GM21390 (cell line): ENCODE data around the gene TCF4.
A peak's percentile ranks its signal among the peaks of the same experiment; 100 is the strongest.
"Not testable (repeated sequence)": the region's sequence is repeated elsewhere in the genome, so short reads cannot be mapped to it uniquely, and the experiment has no call there.

Experiments used
- ATAC-seq: cut with Tn5 transposase; IDR thresholded peaks from one replicate; pipeline ENCODE4 v1.9.1; 2021; ENCODE audit not compliant: unreplicated experiment

Gene TCF4

GRCh38 chr18:55479656-55480420 lies 108.2 kb downstream of the TCF4 start:
- no peak for ATAC-seq

GRCh38 chr18:55477860-55478581 lies 110.0 kb downstream of the TCF4 start:
- peak; percentile 15 for ATAC-seq

GRCh38 chr18:55477499-55477859 lies 110.5 kb downstream of the TCF4 start:
- ATAC-seq: peak; percentile 89

- ATAC-seq: no peak
Measured at GRCh38 chr18:55475916-55476315, 112.1 kb downstream of the TCF4 start.

GRCh38 chr18:55475467-55475866 lies 112.5 kb downstream of the TCF4 start:
- no peak for ATAC-seq

- no peak for ATAC-seq
Measured at GRCh38 chr18:55473560-55473959, 114.4 kb downstream of the TCF4 start.

GRCh38 chr18:55473058-55473457 lies 114.9 kb downstream of the TCF4 start:
- no peak for ATAC-seq

- no peak for ATAC-seq
Measured at GRCh38 chr18:55470826-55471225, 117.2 kb downstream of the TCF4 start.

- ATAC-seq: not testable (repeated sequence)
Measured at GRCh38 chr18:55469134-55469533, 118.9 kb downstream of the TCF4 start.

- ATAC-seq: no peak
Measured at GRCh38 chr18:55466789-55467188, 121.2 kb downstream of the TCF4 start.

GRCh38 chr18:55465313-55465712 lies 122.7 kb downstream of the TCF4 start:
- no peak for ATAC-seq

GRCh38 chr18:55464581-55464980 lies 123.4 kb downstream of the TCF4 start:
- no peak for ATAC-seq

- ATAC-seq: no peak
Measured at GRCh38 chr18:55462652-55463051, 125.3 kb downstream of the TCF4 start.

GRCh38 chr18:55461848-55462247 lies 126.1 kb downstream of the TCF4 start:
- no peak for ATAC-seq

- no peak for ATAC-seq
Measured at GRCh38 chr18:55458456-55459203, 129.4 kb downstream of the TCF4 start.

GRCh38 chr18:55457028-55457427 lies 131.0 kb downstream of the TCF4 start:
- ATAC-seq: no peak

- ATAC-seq: no peak
Measured at GRCh38 chr18:55455938-55456337, 132.1 kb downstream of the TCF4 start.

GRCh38 chr18:55453186-55453585 lies 134.8 kb downstream of the TCF4 start:
- no peak for ATAC-seq

- no peak for ATAC-seq
Measured at GRCh38 chr18:55452123-55452611, 135.8 kb downstream of the TCF4 start.

GRCh38 chr18:55449412-55450140 lies 138.4 kb downstream of the TCF4 start:
- ATAC-seq: no peak

GRCh38 chr18:55448420-55448819 lies 139.6 kb downstream of the TCF4 start:
- ATAC-seq: no peak
